ENCODE results near the gene CHRNA4. TPM values are rescaled to one million over a fixed set of nuclear protein-coding genes. Genes with fewer than 3 reads are reported as not detected.
"Not testable (repeated sequence)": the region's sequence is repeated elsewhere in the genome, so short reads cannot be mapped to it uniquely, and the experiment has no call there.

CHRNA4 gene
- total and polyA plus RNA-seq, 2 donors (not counting 3 experiments of a cell fraction or from before 2014, with no cell fraction given): not detected

DNA sequence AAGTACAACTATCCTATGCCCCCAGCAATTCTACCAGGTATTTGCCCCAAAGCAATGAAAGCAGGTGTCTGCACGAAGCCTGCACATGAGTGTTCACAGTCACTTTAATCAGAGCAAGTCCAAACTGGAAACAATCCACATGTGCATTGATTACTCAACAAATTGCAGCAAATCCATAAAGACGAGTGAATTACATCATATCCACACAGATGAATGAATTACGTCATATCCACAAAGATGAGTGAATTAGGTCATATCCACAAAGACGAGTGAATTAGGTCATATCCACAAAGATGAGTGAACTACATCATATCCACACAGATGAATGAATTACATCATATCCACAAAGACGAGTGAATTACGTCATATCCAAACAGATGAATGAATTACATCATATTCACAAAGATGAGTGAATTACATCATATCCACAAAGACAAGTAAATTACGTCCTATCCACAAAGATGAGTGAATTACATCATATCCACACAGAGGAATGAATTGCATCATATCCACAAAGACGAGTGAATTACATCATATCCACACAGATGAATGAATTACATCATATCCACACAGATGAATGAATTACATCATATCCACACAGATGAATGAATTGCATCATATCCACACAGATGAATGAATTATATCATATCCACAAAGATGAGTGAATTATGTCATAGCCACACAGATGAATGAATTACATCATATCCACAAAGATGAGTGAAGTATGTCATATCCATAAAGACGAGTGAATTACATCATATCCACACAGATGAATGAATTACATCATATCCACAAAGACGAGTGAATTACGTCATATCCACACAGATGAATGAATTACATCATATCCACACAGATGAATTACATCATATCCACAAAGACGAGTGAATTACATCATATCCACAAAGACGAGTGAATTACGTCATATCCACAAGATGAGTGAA lies 21.7 kb downstream of the CHRNA4 start:
- H3K4me3 ChIP-seq (replicated peaks in 1 of 3; ENCODE audit: insufficient read depth in 1 of 3, low read depth in 1 of 3, low read length in 3 of 3); H3K9me1 ChIP-seq (replicated peaks; ENCODE audit: control insufficient read depth, extremely low read depth, insufficient read depth, low read length); H4K20me1 ChIP-seq (replicated peaks; ENCODE audit: control insufficient read depth, extremely low read depth, insufficient read depth, low read length); H3K27me3 ChIP-seq (ENCODE audit: control insufficient read depth in 2 of 2, insufficient read depth in 2 of 2, low read length in 2 of 2); H3K4me1 ChIP-seq (ENCODE audit: control insufficient read depth, extremely low read depth, insufficient read depth, low read length); BruUV-seq (replicated peaks); H3K9ac ChIP-seq (replicated peaks; ENCODE audit: extremely low read depth, insufficient read depth, low read length); intact Hi-C loops (cut with micrococcal nuclease); H3K79me2 ChIP-seq (ENCODE audit: control insufficient read depth, insufficient read depth, low read length); H3K9me3 ChIP-seq (replicated peaks; ENCODE audit: control insufficient read depth, insufficient read depth, low read length); H3K36me3 ChIP-seq (ENCODE audit: control insufficient read depth in 2 of 2, extremely low read depth in 1 of 2, insufficient read depth in 2 of 2, low read length in 2 of 2); dilution Hi-C loops (cut with MboI; ENCODE audit: extremely low pct_ligation_motif_present, low sequenced_read_pairs); FAIRE-seq; H3K4me2 ChIP-seq (ENCODE audit: insufficient read depth, low read length); H2AFZ ChIP-seq (ENCODE audit: low read depth, low read length); H3K27ac ChIP-seq (ENCODE audit: insufficient read depth, low read depth, low read length); POLR2A ChIA-PET; CTCF ChIA-PET; DNase-seq (ENCODE audit: low read depth, low spot score): not testable (repeated sequence)

DNA sequence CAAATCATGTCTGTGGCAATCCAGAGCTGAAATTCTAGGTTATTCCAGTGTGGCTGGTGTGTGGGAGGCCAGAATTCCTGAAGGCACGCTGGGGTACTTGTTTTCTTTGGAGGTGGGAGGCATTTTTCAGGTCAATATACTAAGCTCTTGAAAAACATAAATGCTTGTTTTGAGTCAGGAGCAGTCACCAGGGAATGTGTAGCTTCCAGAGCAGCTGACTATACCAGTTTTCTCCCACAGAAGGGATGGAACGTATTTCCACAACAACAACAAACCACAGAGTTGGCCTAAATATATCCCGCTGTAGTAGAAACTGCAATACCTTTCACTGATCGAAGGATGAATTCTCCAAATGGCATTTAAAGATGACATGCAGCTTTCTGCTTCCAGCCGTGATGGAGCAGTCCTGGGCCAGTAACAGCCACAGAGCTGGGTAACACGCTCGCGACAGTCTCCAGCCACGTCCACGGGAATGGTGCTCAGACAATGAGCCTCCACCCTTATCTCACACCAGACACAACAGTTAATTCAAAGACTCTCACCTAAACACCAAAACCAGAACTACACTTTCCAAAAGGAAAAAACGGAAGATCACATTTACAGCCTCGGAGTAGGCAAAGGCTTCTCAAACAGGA lies 23.2 kb downstream of the CHRNA4 start:
- POLR2A ChIA-PET: no interaction called here
- intact Hi-C loops (cut with micrococcal nuclease): no loop called here

More for the DNA sequence above, 23.2 kb downstream of the CHRNA4 start:
- H3K4me2 ChIP-seq (ENCODE audit: insufficient read depth, low read length): no peak overlapping the region
- H3K27ac ChIP-seq (ENCODE audit: insufficient read depth, low read depth, low read length): no peak overlapping the region
- H2AFZ ChIP-seq (ENCODE audit: low read depth, low read length): no peak overlapping the region
- no peaks in the 10 kb centered on the region for H3K79me2 ChIP-seq (ENCODE audit: control insufficient read depth, insufficient read depth, low read length)
- TF ChIP-seq MYC (IDR thresholded peaks at IDR 0.05; ENCODE audit: low read depth, low read length) (no peak), POLR2A (IDR thresholded peaks at IDR 0.05; ENCODE audit: low read depth, low read length) (no peak), EZH2 (IDR thresholded peaks at IDR 0.05; ENCODE audit: borderline replicate concordance, low read depth, low read length, severe bottlenecking) (no peak), JUN (IDR thresholded peaks at IDR 0.05; ENCODE audit: borderline replicate concordance, insufficient read depth, insufficient read length, low read depth) (no peak)
- TF ChIP-seq, protein P1, sequence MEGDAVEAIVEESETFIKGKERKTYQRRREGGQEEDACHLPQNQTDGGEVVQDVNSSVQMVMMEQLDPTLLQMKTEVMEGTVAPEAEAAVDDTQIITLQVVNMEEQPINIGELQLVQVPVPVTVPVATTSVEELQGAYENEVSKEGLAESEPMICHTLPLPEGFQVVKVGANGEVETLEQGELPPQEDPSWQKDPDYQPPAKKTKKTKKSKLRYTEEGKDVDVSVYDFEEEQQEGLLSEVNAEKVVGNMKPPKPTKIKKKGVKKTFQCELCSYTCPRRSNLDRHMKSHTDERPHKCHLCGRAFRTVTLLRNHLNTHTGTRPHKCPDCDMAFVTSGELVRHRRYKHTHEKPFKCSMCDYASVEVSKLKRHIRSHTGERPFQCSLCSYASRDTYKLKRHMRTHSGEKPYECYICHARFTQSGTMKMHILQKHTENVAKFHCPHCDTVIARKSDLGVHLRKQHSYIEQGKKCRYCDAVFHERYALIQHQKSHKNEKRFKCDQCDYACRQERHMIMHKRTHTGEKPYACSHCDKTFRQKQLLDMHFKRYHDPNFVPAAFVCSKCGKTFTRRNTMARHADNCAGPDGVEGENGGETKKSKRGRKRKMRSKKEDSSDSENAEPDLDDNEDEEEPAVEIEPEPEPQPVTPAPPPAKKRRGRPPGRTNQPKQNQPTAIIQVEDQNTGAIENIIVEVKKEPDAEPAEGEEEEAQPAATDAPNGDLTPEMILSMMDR (IDR thresholded peaks at IDR 0.05; ENCODE audit: extremely low read depth in 1 of 2, insufficient read depth in 1 of 2, low read depth in 1 of 2, low read length in 2 of 2): no peak
- no peak overlapping the region for H3K9ac ChIP-seq (replicated peaks; ENCODE audit: extremely low read depth, insufficient read depth, low read length)
- no peaks in the 10 kb centered on the region for H3K36me3 ChIP-seq (ENCODE audit: control insufficient read depth in 2 of 2, extremely low read depth in 1 of 2, insufficient read depth in 2 of 2, low read length in 2 of 2)
- H3K4me1 ChIP-seq (ENCODE audit: control insufficient read depth, extremely low read depth, insufficient read depth, low read length): no peaks in the 10 kb centered on the region
- no peaks in the 10 kb centered on the region for H3K27me3 ChIP-seq (ENCODE audit: control insufficient read depth in 2 of 2, insufficient read depth in 2 of 2, low read length in 2 of 2)
- H3K9me1 ChIP-seq (replicated peaks; ENCODE audit: control insufficient read depth, extremely low read depth, insufficient read depth, low read length): no peaks in the 10 kb centered on the region
- H3K4me3 ChIP-seq (replicated peaks in 1 of 3; ENCODE audit: insufficient read depth in 1 of 3, low read depth in 1 of 3, low read length in 3 of 3): no peak overlapping the region
- no peaks in the 10 kb centered on the region for H4K20me1 ChIP-seq (replicated peaks; ENCODE audit: control insufficient read depth, extremely low read depth, insufficient read depth, low read length)
- CTCF ChIA-PET: no interaction called here
- dilution Hi-C loops (cut with MboI; ENCODE audit: extremely low pct_ligation_motif_present, low sequenced_read_pairs): no loop called here
- FAIRE-seq (no peak), DNase-seq (ENCODE audit: low read depth, low spot score) (no peak)
- no peaks in the 10 kb centered on the region for H3K9me3 ChIP-seq (replicated peaks; ENCODE audit: control insufficient read depth, insufficient read depth, low read length)
- no TSS peak for BruUV-seq (replicated peaks)

Measured in endothelial cell of umbilical vein (primary cell).